Kidney epithelial cell (primary cell): ENCODE data around the gene SEMA4G. TPM values are rescaled to one million over a fixed set of nuclear protein-coding genes. Genes with fewer than 3 reads are reported as not detected.
A peak's percentile ranks its signal among the peaks of the same experiment; 100 is the strongest.

Source experiments
- DNase-seq: peaks from one replicate; pipeline ENCODE4 v3.0.0-alpha.2; 2010; ENCODE audit warnings: low read depth
- H3K27me3 ChIP-seq: 2 replicates; pipeline ENCODE4 v1.6.0; 2011; ENCODE audit warnings: low read length; ENCODE audit not compliant: control insufficient read depth, insufficient read depth
- H3K36me3 ChIP-seq: 2 replicates; pipeline ENCODE4 v1.5.1; 2011; ENCODE audit warnings: low read length; ENCODE audit not compliant: control insufficient read depth, insufficient read depth
- H3K4me3 ChIP-seq: 2 replicates; pipeline ENCODE4 v1.5.1; 2011; ENCODE audit warnings: low read depth, mild to moderate bottlenecking, control low read depth, low read length
- total RNA-seq: library from RNA; depleted of rRNA; stranded (reverse); fragments of >200 nt; gene quantifications from 2 replicates; pipeline ENCODE4 v1.2.3, GENCODE V29; 2015
- TF ChIP-seq, protein P1 (sequence below): IDR thresholded peaks from 2 replicates; pipeline ENCODE4 v1.5.1; 2011; ENCODE audit warnings: mild to moderate bottlenecking, moderate library complexity, low read length, control low read depth, inconsistent platforms; ENCODE audit not compliant: insufficient read depth, poor library complexity, severe bottlenecking

Gene SEMA4G
- total RNA-seq, 1 donor from 2014 or later, result 7.2 TPM

DNA sequence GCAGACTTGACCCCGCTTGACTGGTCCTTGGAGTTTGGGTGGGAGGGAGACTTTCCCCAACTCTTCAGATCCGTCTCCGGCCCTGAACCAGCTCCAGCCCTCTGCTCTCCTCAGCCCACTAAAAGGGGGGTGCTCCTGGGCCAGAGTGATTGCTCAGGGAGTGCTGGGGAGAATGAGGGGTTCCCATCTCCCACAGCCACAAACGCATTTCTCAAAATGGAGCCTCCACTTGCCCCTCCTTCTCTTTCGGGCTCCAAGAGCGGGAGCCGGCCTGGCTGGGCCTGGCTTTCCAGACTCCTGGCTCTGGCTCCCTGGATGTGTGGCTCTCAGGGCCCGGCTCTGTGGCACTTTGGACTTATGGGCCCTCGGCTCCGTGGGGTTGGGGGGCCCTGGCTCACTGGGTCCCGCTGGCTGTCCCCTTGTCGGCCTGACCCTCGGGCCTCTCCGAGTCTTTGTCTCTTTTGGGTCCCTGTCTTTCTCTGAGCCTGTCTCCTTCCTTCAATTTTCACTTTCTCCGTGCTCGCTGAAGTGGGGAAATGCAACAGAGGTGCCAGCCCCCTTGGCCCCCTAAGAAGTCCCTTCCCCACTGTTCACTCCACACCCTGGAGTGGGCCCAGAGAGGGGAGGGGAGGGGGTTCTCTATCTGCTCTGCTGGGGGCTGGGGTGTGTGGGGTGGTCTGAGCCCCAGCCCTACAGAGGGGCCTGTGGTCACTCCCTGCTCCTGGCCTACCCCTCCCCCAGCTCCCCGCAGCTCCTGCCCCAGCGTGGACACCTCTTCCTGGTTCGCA, 31.0 kb downstream of the SEMA4G start:
- TF ChIP-seq, protein P1, sequence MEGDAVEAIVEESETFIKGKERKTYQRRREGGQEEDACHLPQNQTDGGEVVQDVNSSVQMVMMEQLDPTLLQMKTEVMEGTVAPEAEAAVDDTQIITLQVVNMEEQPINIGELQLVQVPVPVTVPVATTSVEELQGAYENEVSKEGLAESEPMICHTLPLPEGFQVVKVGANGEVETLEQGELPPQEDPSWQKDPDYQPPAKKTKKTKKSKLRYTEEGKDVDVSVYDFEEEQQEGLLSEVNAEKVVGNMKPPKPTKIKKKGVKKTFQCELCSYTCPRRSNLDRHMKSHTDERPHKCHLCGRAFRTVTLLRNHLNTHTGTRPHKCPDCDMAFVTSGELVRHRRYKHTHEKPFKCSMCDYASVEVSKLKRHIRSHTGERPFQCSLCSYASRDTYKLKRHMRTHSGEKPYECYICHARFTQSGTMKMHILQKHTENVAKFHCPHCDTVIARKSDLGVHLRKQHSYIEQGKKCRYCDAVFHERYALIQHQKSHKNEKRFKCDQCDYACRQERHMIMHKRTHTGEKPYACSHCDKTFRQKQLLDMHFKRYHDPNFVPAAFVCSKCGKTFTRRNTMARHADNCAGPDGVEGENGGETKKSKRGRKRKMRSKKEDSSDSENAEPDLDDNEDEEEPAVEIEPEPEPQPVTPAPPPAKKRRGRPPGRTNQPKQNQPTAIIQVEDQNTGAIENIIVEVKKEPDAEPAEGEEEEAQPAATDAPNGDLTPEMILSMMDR, result no peak
- DNase-seq, result no peak
- Histone ChIP-seq H3K27me3 (no peaks in the 10 kb centered on the region), H3K36me3 (peaks cover 2% of the 10 kb centered on the region), H3K4me3 (peak overlapping the region; percentile 90)

DNA sequence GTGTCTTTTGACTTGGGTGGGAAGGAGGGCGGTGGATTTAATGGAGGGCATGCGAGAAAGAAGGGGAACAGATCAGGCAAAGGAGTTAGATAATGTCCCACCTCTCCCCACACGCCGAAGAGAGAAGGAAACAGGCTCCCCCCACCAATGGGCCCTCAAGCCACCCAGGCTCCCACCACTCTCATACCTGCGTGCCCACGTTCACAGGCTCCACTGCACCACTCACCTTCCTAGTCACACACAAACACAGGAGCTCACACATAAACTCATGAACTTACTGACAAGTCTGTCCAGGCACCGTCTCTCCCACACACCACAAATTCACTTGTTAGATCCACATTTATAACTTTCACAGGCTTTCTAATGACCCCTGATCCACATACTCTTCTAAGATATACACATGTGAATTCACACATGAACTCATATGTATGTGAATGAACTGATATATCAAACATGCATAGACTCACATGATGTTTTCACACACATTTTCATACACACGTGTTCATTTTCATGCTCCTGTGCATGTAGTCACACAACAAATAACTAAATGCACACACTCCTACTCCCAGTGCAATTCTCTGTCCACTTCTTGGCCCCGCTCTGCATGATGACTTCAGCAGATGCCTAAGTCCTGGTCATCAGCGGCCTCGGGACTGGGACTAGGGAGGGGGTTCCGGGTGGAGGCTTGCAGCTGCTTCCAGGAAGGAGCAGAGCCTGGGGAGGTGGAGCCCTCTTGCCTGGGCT, 31.8 kb downstream of the SEMA4G start:
- H3K27me3 ChIP-seq, result no peaks in the 10 kb centered on the region
- DNase-seq, result no peak
- peak overlapping the region; percentile 90 for H3K4me3 ChIP-seq
- H3K36me3 ChIP-seq, result peaks cover 4% of the 10 kb centered on the region
- TF ChIP-seq, protein P1, result no peak

- Histone ChIP-seq H3K27me3 (no peaks in the 10 kb centered on the region), H3K36me3 (peaks cover 5% of the 10 kb centered on the region), H3K4me3 (peak overlapping the region; percentile 26)
- TF ChIP-seq, protein P1, result no peak
- DNase-seq, result no peak
Observed at GRCh38 chr10:101001659-101002035, 32.3 kb downstream of the SEMA4G start.

GRCh38 chr10:101002456-101002855, 33.2 kb downstream of the SEMA4G start:
- peaks cover 5% of the 10 kb centered on the region for H3K36me3 ChIP-seq
- TF ChIP-seq, protein P1, result no peak

GRCh38 chr10:101003639-101004206, 34.4 kb downstream of the SEMA4G start:
- peaks cover 5% of the 10 kb centered on the region for H3K36me3 ChIP-seq
- no peaks in the 10 kb centered on the region for H3K27me3 ChIP-seq
- no peak overlapping the region for H3K4me3 ChIP-seq
- no peak for DNase-seq
- TF ChIP-seq, protein P1, result no peak

More at GRCh38 chr10:101002456-101002855, 33.2 kb downstream of the SEMA4G start:
- DNase-seq, result no peak
- Histone ChIP-seq H3K27me3 (no peaks in the 10 kb centered on the region), H3K4me3 (no peak overlapping the region)
